ENCODE measurements around the gene SPINT4. TPM values are rescaled to one million over a fixed set of nuclear protein-coding genes. Genes with fewer than 3 reads are reported as not detected.

SPINT4 gene
- total and polyA plus RNA-seq, 12 donors: not detected

- no peak for TF ChIP-seq POLR2A (IDR thresholded peaks at IDR 0.05)
- TF ChIP-seq, protein P1, sequence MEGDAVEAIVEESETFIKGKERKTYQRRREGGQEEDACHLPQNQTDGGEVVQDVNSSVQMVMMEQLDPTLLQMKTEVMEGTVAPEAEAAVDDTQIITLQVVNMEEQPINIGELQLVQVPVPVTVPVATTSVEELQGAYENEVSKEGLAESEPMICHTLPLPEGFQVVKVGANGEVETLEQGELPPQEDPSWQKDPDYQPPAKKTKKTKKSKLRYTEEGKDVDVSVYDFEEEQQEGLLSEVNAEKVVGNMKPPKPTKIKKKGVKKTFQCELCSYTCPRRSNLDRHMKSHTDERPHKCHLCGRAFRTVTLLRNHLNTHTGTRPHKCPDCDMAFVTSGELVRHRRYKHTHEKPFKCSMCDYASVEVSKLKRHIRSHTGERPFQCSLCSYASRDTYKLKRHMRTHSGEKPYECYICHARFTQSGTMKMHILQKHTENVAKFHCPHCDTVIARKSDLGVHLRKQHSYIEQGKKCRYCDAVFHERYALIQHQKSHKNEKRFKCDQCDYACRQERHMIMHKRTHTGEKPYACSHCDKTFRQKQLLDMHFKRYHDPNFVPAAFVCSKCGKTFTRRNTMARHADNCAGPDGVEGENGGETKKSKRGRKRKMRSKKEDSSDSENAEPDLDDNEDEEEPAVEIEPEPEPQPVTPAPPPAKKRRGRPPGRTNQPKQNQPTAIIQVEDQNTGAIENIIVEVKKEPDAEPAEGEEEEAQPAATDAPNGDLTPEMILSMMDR (IDR thresholded peaks at IDR 0.05): no peak
- 55 to 79% (median 72%) methylated on average over 2 of the region's 2 CpGs for WGBS, 4 donors
- H3K9me3 ChIP-seq (replicated peaks in 1 of 3): no peaks in the 10 kb centered on the region
- no peak overlapping the region for H3K27ac ChIP-seq
- H3K36me3 ChIP-seq (replicated peaks in 1 of 2): no peaks in the 10 kb centered on the region
- H3K4me3 ChIP-seq: no peak overlapping the region
- no peaks in the 10 kb centered on the region for H3K27me3 ChIP-seq
- peaks cover 7 to 20% of the 10 kb centered on the region in 2 donors for H3K4me1 ChIP-seq (replicated peaks in 1 of 2)
- intact Hi-C loops (cut with DNase I): loop anchor here (5.0 to 10.0 kb wide), 5 partner anchors 228 to 460 kb away; partner anchors contain the start of gene EPPIN (in 2 of the 2)
- DNase-seq: no peak
Measured at GRCh38 chr20:45774945-45775344, 52.8 kb downstream of the SPINT4 start.

DNA sequence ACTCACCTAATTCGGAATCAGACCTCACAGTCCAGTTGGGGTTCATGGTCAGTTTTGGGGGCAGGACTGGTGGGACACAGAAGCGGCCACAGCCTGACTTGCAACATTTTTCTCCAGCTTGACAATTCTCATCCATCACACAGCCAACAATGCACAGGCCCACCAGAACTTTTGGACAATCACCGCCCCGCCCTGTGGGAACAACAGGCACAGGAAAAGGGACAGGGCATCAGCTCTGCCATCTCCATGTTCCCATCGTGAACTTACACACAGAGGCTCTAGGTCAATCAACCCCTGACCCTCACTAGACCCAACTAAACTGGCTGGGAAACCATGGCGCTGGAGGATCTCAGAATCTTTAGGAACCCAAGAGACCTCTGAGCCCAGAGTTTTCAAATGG is 53.3 kb downstream of the SPINT4 start:
- H3K27me3 ChIP-seq: no peaks in the 10 kb centered on the region
- intact Hi-C loops (cut with DNase I): loop anchor here (5.0 to 10.0 kb wide), 4 partner anchors 231 to 461 kb away; partner anchors contain the start of gene EPPIN (in 1 of the 2)
- no peak for TF ChIP-seq POLR2A (IDR thresholded peaks at IDR 0.05)
- TF ChIP-seq, protein P1 (IDR thresholded peaks at IDR 0.05): no peak
- H3K4me3 ChIP-seq: no peak overlapping the region
- no peaks in the 10 kb centered on the region for H3K36me3 ChIP-seq (replicated peaks in 1 of 2)
- 73 to 93% (median 87%) methylated on average over 6 of the region's 6 CpGs for WGBS, 4 donors
- DNase-seq: no peak
- no peak overlapping the region for H3K27ac ChIP-seq
- no peaks in the 10 kb centered on the region for H3K9me3 ChIP-seq (replicated peaks in 1 of 3)
- peaks cover 7 to 20% of the 10 kb centered on the region in 2 donors for H3K4me1 ChIP-seq (replicated peaks in 1 of 2)

Small RNA genes within 50 kb of the gene (microRNA-seq; reads per million reads assigned to microRNA genes)
- 0 to 1.3 (median 0.28) reads per million in 3 donors for gene MIR3617

Small RNA genes within 50 kb of the gene (small RNA-seq; reads per million reads assigned to genes)
- gene MIR3617 (0 reads per million in 2 donors), gene SPINT5P (0 reads per million in 2 donors)

Other genes with a start within 250 kb of the SPINT4 start
- not detected for gene SPINT3, start 206.7 kb upstream of the SPINT4 start, total RNA-seq
- not detected for gene SPINT3, start 206.7 kb upstream of the SPINT4 start, polyA plus RNA-seq
- not detected for gene WFDC6, start 182.9 kb upstream of the SPINT4 start, total RNA-seq
- not detected for gene WFDC6, start 182.9 kb upstream of the SPINT4 start, polyA plus RNA-seq
- gene EPPIN, start 174.9 kb upstream of the SPINT4 start, total RNA-seq: not detected
- gene EPPIN, start 174.9 kb upstream of the SPINT4 start, polyA plus RNA-seq: not detected
- gene WFDC8, start 143.1 kb upstream of the SPINT4 start, total RNA-seq: not detected
- not detected for gene WFDC8, start 143.1 kb upstream of the SPINT4 start, polyA plus RNA-seq
- not detected for gene WFDC10A, start 92.6 kb upstream of the SPINT4 start, total RNA-seq
- gene WFDC10A, start 92.6 kb upstream of the SPINT4 start, polyA plus RNA-seq: not detected
- not detected for gene WFDC9, start 91.1 kb upstream of the SPINT4 start, total RNA-seq
- not detected for gene WFDC9, start 91.1 kb upstream of the SPINT4 start, polyA plus RNA-seq
- not detected for gene WFDC11, start 52.1 kb upstream of the SPINT4 start, total RNA-seq
- not detected for gene WFDC11, start 52.1 kb upstream of the SPINT4 start, polyA plus RNA-seq
- gene WFDC13, start 20.3 kb upstream of the SPINT4 start, total RNA-seq: not detected
- not detected for gene WFDC13, start 20.3 kb upstream of the SPINT4 start, polyA plus RNA-seq
- gene WFDC10B, start 17.3 kb upstream of the SPINT4 start, total RNA-seq: not detected
- gene WFDC10B, start 17.3 kb upstream of the SPINT4 start, polyA plus RNA-seq: not detected
- 1 to 10 TPM in 2 of 9 donors, under 1 TPM in 1, not detected in 6; 0.22 to 1.9 (median 1.8) TPM for gene WFDC3, start 69.5 kb downstream of the SPINT4 start, total RNA-seq
- 1 to 10 TPM in 2 of 3 donors, not detected in 1; 1.3 to 3.1 TPM for gene WFDC3, start 69.5 kb downstream of the SPINT4 start, polyA plus RNA-seq
- 10 to 100 TPM; 12.1 to 31.4 (median 27.3) TPM for gene DNTTIP1, start 69.6 kb downstream of the SPINT4 start, total RNA-seq
- gene DNTTIP1, start 69.6 kb downstream of the SPINT4 start, polyA plus RNA-seq: 10 to 100 TPM; 34.5 to 49.4 (median 38.4) TPM
- 10 to 100 TPM in 1 of 9 donors, 1 to 10 TPM in 7, under 1 TPM in 1; 0.79 to 43.3 (median 2.2) TPM for gene UBE2C, start 90.3 kb downstream of the SPINT4 start, total RNA-seq
- 1 to 10 TPM; 3.8 to 4.9 (median 4.7) TPM for gene UBE2C, start 90.3 kb downstream of the SPINT4 start, polyA plus RNA-seq
- gene TNNC2, start 105.0 kb downstream of the SPINT4 start, total RNA-seq: 1 to 10 TPM in 7 of 9 donors, not detected in 2; 1.4 to 8.4 (median 2.8) TPM
- gene TNNC2, start 105.0 kb downstream of the SPINT4 start, polyA plus RNA-seq: 10 to 100 TPM in 1 of 3 donors, 1 to 10 TPM in 2; 4.3 to 16.9 (median 8.2) TPM
- 100 to 1,000 TPM in 3 of 9 donors, 10 to 100 TPM in 6; 61.6 to 183 (median 97.5) TPM for gene SNX21, start 111.5 kb downstream of the SPINT4 start, total RNA-seq
- 10 to 100 TPM; 35.1 to 66.3 (median 43.9) TPM for gene SNX21, start 111.5 kb downstream of the SPINT4 start, polyA plus RNA-seq
- gene ACOT8, start 135.0 kb downstream of the SPINT4 start, total RNA-seq: 100 to 1,000 TPM in 1 of 9 donors, 10 to 100 TPM in 8; 34.6 to 134 (median 74.5) TPM
- 10 to 100 TPM; 33.7 to 78.8 (median 49.3) TPM for gene ACOT8, start 135.0 kb downstream of the SPINT4 start, polyA plus RNA-seq
- gene ZSWIM3, start 135.3 kb downstream of the SPINT4 start, total RNA-seq: 10 to 100 TPM in 1 of 9 donors, 1 to 10 TPM in 8; 3.7 to 19.5 (median 6.4) TPM
- gene ZSWIM3, start 135.3 kb downstream of the SPINT4 start, polyA plus RNA-seq: 1 to 10 TPM; 2.9 to 4.2 (median 3.1) TPM
- 10 to 100 TPM; 15.9 to 22.1 (median 18.6) TPM for gene ZSWIM1, start 158.9 kb downstream of the SPINT4 start, total RNA-seq
- 10 to 100 TPM in 1 of 3 donors, 1 to 10 TPM in 2; 4.2 to 19.2 (median 5.6) TPM for gene ZSWIM1, start 158.9 kb downstream of the SPINT4 start, polyA plus RNA-seq
- 10 to 100 TPM in 1 of 9 donors, 1 to 10 TPM in 6, under 1 TPM in 1, not detected in 1; 0.35 to 12.5 (median 4.0) TPM for gene SPATA25, start 165.3 kb downstream of the SPINT4 start, total RNA-seq
- 1 to 10 TPM in 1 of 3 donors, under 1 TPM in 2; 0.29 to 3.5 (median 0.57) TPM for gene SPATA25, start 165.3 kb downstream of the SPINT4 start, polyA plus RNA-seq
- gene NEURL2, start 168.9 kb downstream of the SPINT4 start, total RNA-seq: 10 to 100 TPM in 7 of 9 donors, 1 to 10 TPM in 2; 6.0 to 36.4 (median 16.0) TPM
- 10 to 100 TPM in 1 of 3 donors, 1 to 10 TPM in 2; 1.0 to 19.1 (median 7.2) TPM for gene NEURL2, start 168.9 kb downstream of the SPINT4 start, polyA plus RNA-seq
- gene CTSA, start 169.0 kb downstream of the SPINT4 start, total RNA-seq: 100 to 1,000 TPM; 306 to 776 (median 516) TPM
- gene CTSA, start 169.0 kb downstream of the SPINT4 start, polyA plus RNA-seq: 100 to 1,000 TPM; 517 to 854 (median 731) TPM
- gene PLTP, start 189.8 kb downstream of the SPINT4 start, total RNA-seq: 1,000 to 10,000 TPM in 2 of 9 donors, 100 to 1,000 TPM in 7; 168 to 1,158 (median 460) TPM
- gene PLTP, start 189.8 kb downstream of the SPINT4 start, polyA plus RNA-seq: 100 to 1,000 TPM; 126 to 366 (median 157) TPM
- 10 to 100 TPM; 12.6 to 47.1 (median 40.4) TPM for gene PCIF1, start 212.3 kb downstream of the SPINT4 start, total RNA-seq
- 10 to 100 TPM; 20.6 to 36.4 (median 35.9) TPM for gene PCIF1, start 212.3 kb downstream of the SPINT4 start, polyA plus RNA-seq
- 10 to 100 TPM; 10.8 to 29.9 (median 15.1) TPM for gene ZNF335, start 249.9 kb downstream of the SPINT4 start, total RNA-seq
- 10 to 100 TPM in 2 of 3 donors, 1 to 10 TPM in 1; 5.4 to 45.1 (median 29.5) TPM for gene ZNF335, start 249.9 kb downstream of the SPINT4 start, polyA plus RNA-seq